GF-D8 (cell line): ENCODE results near the gene CKAP5.
"Not testable (repeated sequence)": the region's sequence is repeated elsewhere in the genome, so short reads cannot be mapped to it uniquely, and the experiment has no call there.

ENCODE experiments used
- DNase-seq: peaks from one replicate; lab custom pipeline; 2025; lab: John Stamatoyannopoulos, UW

Gene CKAP5

GRCh38 chr11:46726206-46726862, 119.7 kb downstream of the CKAP5 start:
- DNase-seq = no peak

- DNase-seq = no peak
These were observed 120.5 kb downstream of the CKAP5 start for GRCh38 chr11:46725338-46726205.

DNA sequence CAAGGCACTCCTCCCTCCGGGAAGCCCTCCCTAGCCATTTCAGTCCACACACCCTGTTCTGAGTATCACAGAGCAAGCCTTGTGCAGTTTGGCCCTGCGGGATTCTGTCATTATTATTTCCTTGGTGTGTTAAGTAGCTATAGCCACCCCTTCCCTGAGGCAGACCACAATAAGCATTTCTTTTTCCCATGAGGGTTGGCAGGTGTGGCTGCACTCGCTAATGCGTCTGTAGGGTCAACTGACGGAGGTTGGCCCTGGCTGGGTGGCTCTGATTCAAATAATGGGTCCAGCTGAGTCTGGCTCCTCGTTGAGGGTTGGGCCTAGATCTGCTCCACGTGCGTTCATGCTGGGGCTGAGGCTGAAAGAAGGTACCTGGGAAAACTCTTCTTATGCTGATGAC, 122.0 kb downstream of the CKAP5 start:
- DNase-seq = no peak

- DNase-seq = no peak
These were observed 122.8 kb downstream of the CKAP5 start for GRCh38 chr11:46723359-46723680.

DNA sequence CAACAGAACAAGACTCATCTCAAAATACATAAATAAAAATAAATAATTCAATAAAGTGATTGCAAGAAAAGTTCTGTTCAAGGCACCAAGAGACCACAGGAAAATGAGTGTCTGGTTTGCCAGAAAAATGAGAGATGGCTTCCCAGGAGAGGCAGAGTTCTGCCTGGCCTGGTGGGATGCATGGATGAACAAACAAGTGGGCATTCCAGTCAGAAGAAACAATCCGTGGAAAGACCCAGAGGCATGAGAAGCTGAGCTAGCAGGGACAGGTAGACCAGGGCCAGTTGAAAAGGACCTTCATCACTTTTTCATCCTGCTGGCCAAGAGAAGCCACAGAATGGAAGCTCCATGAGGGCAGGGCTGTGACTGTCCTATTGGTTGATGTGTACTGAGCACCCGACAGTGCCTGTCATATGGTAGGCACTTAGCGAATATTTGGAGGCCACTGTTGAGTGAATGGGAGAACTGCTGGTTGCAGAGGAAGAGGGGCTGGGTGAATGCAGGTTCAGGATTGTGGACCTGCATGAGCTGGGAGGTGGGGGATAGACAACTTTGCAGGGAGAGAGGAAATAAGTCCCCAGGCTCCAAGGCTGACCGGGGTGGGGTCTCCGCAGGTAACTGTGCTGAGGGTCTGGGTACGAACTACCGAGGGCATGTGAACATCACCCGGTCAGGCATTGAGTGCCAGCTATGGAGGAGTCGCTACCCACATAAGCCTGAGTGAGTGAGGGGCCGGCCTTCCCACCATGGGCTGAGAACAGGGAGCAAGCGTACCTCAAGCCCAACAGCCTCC, 123.3 kb downstream of the CKAP5 start:
- DNase-seq = no peak

DNA sequence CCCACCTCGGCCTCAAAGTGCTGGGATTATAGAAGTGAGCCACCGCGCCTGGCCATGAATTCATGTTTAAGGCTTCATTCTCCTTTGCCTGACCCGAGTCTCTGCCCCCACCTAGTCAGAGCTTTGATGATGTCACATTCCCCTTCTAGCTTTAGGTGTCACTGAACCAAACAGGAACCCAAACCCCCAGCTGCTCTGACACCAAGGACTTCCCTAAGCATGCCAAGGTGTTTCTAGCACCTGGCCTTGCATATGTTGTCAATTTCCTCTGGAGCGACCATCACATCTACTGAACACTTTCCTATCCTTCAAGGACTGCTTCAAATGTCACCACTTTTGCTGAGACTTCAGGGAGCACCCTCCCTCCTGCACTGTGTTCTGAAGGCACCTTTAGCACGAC, 124.8 kb downstream of the CKAP5 start:
- DNase-seq = no peak

GRCh38 chr11:46719543-46720218, 126.4 kb downstream of the CKAP5 start:
- no peak for DNase-seq

GRCh38 chr11:46719048-46719542, 127.0 kb downstream of the CKAP5 start, which contains the start of gene F2:
F2 (plus strand) TSS chr11:46719213; CDS start chr11:46719236, 23 bp downstream.
- DNase-seq = no peak

- no peak for DNase-seq
These were observed 127.7 kb downstream of the CKAP5 start for GRCh38 chr11:46718155-46719019.

DNA sequence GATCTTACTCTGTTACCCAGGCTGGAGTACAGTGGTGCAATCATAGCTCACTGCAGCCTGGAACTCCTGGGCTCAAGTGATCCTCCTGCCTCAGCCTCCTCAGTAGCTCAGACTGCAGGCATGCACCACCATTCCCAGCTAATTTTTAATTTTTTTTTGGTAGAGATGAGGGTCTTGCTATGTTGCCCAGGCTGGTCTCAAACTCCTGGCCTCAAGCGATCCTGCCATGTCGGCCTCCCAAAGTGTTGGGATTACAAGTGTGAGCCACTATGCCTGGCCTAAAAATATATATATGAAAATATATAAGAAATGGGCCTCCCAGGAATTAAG, 128.3 kb downstream of the CKAP5 start:
- not testable (repeated sequence) for DNase-seq

DNA sequence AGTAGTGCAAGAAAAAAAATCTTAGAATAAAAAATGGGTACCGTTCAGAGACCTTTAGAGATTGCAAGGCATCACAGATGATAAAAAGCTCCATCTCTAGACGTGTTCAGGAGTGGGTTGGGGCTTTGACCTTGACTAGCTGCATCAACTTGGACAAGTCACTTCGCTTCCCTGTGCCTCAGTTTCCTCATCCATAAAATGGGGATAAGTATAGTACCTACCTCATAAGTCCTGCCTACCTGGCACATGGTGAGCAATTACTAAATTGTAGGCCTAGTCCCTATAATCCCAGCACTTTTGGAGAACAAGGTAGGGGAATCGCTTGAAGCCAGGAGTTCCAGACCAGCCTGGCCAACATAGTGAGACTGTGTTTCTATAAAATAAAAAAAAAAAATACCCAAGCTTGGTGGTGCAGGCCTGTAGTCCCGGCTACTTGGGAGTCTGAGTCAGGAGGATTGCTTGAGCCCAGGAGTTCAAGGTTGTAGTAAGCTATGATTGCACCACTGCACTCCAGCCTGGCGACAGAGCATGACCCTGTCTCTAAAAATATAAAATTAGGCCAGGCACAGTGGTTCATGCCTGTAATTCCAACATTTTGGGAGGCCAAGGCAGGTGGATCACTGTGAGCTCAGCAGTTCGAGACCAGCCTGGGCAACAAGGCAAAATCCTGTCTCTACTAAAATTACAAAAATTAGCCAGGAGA, 133.1 kb downstream of the CKAP5 start:
- DNase-seq = no peak

GRCh38 chr11:46711303-46711702, 134.8 kb downstream of the CKAP5 start:
- no peak for DNase-seq

- no peak for DNase-seq
These were observed 135.2 kb downstream of the CKAP5 start for GRCh38 chr11:46710821-46711269.

DNA sequence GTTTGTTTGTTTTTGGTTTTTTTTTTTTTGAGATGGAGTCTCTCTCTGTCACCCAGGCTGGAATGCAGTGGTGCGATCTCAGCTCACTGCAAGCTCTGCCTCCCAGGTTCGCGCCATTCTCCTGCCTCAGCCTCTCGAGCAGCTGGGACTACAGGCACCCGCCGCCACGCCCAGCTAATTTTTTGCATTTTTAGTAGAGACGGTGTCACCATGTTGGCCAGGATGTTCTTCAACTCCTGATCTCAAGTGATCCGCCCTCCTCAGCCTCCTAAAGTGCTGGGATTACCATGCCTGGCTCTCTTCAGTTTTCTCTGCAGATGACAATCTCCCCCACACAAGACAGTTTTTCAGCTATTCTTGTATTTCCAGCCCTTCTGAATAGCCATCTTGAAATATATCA, 136.7 kb downstream of the CKAP5 start:
- DNase-seq = not testable (repeated sequence)

GRCh38 chr11:46706886-46707285, 139.2 kb downstream of the CKAP5 start:
- no peak for DNase-seq

DNA sequence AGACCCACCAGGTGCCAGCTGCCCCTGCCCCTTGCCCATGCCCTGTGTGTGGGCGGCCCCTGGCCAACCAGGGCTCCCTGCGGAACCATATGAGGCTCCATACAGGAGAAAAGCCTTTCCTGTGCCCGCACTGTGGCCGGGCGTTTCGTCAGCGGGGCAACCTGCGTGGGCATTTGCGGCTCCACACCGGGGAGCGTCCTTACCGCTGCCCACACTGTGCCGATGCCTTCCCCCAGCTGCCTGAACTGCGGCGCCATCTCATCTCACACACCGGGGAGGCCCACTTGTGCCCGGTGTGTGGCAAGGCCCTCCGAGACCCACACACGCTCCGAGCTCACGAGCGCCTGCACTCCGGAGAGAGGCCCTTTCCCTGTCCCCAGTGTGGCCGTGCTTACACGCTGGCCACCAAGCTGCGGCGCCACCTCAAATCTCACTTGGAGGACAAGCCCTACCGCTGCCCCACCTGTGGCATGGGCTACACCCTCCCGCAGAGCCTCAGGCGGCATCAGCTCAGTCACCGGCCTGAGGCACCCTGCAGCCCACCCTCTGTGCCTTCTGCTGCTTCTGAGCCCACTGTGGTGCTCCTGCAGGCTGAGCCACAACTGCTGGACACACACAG, 140.9 kb downstream of the CKAP5 start:
- no peak for DNase-seq

- no peak for DNase-seq
These were observed 144.9 kb downstream of the CKAP5 start for GRCh38 chr11:46701078-46701654.

GRCh38 chr11:46700241-46701077, 145.6 kb downstream of the CKAP5 start, which contains the start of the genes ARHGAP1 and ZNF408:
ARHGAP1 (minus strand) TSS chr11:46700619; CDS start chr11:46696107, 4,512 bp downstream.
ZNF408 (plus strand) TSS chr11:46701031; CDS start chr11:46701048, 17 bp downstream.
- DNase-seq = peak; percentile 87
